ENCODE results near the gene LCE6A.

Gene LCE6A, protein sequence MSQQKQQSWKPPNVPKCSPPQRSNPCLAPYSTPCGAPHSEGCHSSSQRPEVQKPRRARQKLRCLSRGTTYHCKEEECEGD

GRCh38 chr1:152842556-152842955 lies at the start of gene LCE6A:
Gene LCE6A (plus strand): TSS chr1:152842856. CDS start chr1:152843521, 665 bp downstream.
- no peak for DNase-seq

- no peak for DNase-seq
Observed at GRCh38 chr1:152795686-152796085, 47.0 kb upstream of the LCE6A start.

DNA sequence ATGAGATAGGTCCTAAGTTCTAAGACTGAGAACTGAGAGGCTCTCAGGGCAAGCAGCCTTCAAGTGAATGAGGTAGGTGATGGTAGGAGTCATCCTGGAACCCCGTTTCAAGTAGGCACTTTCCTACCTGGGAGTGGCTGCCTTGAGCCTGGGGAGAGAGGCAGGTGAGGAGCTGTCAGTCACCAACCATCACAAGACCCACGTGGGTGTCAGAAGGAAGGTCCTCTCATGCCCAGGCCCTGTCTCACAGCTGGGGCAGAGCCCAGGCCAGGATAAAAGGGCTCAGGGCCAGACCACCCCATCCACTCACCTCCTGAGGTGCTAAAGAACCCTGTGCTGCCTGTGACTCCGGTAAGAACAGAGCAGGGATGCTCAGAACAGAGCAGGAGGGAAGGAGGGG lies 46.2 kb upstream of the LCE6A start, which contains the start of gene LCE1D:
LCE1D (plus strand) TSS at position 301 of the 400 bp plus-strand sequence. CDS start 1,074 bp downstream, outside the sequence.
- DNase-seq, result no peak

DNA sequence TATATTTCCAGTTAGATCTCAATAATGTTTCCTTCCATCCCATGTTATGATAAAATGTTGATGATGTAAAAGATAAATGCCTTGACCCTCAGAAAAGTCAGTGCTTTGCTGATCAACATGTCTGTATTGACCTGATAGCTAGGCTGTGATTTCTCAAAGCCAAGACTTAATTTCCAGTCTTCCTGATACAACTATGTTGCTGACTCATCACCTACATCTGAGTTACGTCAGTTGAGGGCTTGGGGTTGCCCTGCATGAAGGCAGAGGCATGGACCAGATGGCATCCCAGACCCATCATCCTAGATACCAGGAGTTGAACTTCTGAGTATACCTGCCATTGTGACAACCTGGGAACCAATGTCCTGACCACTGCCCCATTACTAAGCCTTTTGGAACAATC lies 41.3 kb upstream of the LCE6A start:
- DNase-seq, result no peak

- no peak for DNase-seq
Observed at GRCh38 chr1:152806576-152806975, 36.1 kb upstream of the LCE6A start, which contains the start of gene LCE1C. Gene LCE1C (minus strand): TSS chr1:152806651. CDS start chr1:152805478, 1,173 bp downstream.

- DNase-seq, result no peak
Observed at GRCh38 chr1:152811050-152811449, 31.6 kb upstream of the LCE6A start.

- DNase-seq, result no peak
Observed at GRCh38 chr1:152811671-152812070, 31.0 kb upstream of the LCE6A start, which contains the start of gene LCE1B. Gene LCE1B (plus strand): TSS chr1:152811971. CDS start chr1:152812447, 476 bp downstream.

DNA sequence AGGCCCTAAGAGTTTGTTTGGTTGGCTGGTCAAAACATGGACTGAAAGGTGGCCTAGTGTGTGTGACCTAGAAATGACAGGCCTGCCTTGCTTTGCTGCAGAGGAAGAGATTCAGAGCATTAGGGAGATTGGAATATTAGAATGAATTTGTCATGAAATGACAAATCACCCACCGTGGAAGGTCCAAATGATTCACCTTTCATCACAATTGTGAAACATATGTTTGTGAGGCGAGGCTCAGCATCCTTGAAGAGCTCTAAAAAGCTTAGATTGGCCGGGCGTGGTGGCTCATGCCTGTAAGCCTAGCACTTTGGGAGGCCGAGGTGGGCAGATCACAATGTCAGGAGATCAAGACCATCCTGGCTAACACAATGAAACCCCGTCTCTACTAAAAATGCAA lies 25.3 kb upstream of the LCE6A start:
- no peak for DNase-seq

DNA sequence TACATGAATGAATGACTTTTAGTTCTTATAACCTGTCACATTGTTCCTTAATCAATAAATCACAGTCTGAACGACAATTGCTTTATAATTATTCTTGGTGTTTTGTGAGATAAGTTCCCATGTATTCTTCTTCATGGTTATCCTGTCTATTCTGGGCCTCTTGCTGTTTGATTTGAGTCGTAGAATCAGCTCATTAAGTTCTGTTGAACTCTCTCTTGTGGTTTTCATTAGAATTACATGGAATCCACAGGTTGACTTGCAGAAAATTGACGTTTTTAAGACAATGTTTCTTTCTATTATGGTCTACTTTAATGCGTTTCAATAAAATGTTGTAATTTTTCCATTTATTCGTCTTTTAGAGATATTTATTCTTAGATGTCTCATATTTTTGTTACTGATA lies 19.4 kb upstream of the LCE6A start:
- no peak for DNase-seq

DNA sequence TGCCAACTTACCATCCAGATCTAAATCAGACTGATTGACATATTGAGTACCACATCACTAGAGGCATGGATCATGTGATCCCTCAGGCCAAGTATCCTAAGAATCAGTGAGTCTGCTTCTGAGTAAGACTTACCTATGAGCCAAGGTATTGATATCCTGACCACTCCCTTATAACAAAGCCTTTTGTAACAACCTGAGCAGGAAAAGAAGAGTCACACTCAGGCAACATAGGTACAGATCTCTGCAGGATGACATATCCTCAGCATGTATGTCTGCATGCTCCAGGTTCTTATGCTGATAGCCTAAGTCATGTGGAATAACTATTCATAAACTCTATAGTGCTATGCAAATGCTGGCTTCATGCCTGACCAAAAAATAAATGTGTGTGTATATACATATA lies 17.7 kb upstream of the LCE6A start:
- DNase-seq, result no peak

DNA sequence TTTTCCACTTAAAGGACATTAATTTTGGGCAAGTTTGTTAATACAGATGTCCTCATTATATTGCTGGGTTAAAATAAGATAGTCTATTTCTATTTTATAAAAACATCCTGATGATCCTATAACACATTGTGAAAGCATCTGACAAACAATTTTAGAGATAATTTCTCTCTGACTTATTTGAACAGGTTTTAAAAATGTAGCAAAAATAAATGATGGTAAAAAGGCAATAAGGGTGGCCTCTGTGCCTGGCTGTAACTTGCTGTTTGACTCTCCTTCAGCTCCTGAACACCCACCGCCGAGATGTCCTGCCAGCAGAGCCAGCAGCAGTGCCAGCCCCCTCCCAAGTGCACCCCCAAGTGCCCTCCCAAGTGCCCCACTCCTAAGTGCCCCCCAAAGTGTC lies 15.5 kb upstream of the LCE6A start, which contains the start of gene LCE1A:
LCE1A (plus strand) TSS at position 301 of the 400 bp plus-strand sequence; CDS start at position 301, 0 bp downstream.
- no peak for DNase-seq

DNA sequence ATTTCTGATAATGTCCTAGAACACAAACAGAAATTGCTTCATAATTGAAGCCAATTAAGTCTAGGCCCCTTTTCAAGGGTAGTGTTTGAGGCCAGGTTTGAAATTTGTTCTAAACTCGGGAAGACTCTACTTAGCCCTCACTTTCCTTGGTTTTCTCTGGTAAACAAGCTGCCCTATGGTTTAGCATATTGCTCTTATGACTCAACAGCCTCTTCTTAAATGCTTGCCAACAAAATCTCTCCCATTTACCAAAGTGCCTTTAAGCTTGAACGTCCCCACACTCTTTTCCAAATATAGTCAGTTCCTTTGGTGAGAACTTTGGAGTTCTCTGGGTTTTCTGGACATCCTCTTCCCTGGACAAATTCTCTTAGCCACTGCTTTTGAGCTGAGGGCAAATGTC lies 5.8 kb upstream of the LCE6A start:
- DNase-seq, result no peak

- no peak for DNase-seq
Observed at GRCh38 chr1:152855661-152856060, 13.0 kb downstream of the LCE6A start.

GRCh38 chr1:152858062-152858461 lies 15.4 kb downstream of the LCE6A start:
- no peak for DNase-seq

GRCh38 chr1:152859696-152860095 lies 17.0 kb downstream of the LCE6A start, which contains the start of gene LCE7A:
Gene LCE7A (plus strand): TSS chr1:152859996. CDS start chr1:152860698, 702 bp downstream.
- no peak for DNase-seq

DNA sequence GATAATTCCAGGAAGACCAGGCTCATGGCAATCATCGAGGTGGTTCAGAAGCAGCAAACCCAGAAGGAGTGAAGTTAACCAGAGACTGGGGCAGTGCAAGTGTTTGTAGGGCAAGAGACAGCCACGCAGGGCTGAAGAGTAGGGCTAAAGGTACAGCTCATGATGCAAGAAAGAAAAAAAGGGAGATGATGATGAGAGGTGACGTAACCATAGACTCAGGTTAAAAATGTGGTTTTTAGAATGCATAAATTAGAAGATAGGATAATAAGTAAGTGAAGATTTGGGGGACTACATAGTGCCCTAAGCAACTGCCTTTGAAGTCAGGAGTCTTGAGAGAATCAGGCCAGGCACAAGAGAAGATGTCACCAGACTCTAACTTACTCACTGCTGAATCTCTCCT lies 17.5 kb downstream of the LCE6A start:
- DNase-seq, result no peak

DNA sequence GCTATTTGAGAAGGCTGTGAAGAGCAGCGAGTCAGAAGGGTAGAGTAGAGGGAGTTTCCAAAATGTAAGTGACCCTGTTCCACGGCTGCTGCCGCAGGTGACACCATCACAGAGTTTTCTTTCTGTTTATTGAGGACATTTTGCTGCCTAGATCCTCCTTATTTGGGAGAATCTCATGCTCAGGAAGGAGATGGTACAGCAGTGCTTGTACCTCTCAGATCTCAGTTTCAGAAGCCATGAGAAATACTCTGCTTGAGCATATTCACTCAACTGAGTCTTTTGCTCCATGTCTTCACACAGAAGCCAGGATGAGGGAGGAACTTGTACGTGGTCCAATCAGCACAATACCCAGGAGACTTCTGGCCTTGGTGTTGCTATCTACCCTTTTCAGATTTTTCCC lies 18.7 kb downstream of the LCE6A start:
- DNase-seq, result no peak

- no peak for DNase-seq
Observed at GRCh38 chr1:152864443-152864842, 21.8 kb downstream of the LCE6A start.

DNA sequence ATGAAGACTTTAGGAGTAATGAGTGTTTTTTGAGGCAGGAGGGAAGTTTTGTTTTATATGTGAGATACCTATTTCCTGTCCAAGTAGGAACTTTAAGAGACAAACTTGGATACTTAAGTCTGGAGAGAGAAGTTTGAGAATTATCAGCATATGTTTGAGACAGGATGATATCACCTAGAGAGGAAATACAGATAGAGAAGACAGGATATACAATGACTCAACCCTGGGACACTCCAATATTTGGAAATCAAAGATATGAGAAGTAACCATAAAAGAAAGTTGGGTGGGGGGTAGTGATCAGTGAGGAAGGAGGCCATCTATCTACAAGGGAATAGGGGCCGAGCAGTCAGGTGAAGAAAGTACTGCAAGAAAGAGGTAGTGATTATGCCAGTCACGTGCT lies 23.7 kb downstream of the LCE6A start:
- no peak for DNase-seq

DNA sequence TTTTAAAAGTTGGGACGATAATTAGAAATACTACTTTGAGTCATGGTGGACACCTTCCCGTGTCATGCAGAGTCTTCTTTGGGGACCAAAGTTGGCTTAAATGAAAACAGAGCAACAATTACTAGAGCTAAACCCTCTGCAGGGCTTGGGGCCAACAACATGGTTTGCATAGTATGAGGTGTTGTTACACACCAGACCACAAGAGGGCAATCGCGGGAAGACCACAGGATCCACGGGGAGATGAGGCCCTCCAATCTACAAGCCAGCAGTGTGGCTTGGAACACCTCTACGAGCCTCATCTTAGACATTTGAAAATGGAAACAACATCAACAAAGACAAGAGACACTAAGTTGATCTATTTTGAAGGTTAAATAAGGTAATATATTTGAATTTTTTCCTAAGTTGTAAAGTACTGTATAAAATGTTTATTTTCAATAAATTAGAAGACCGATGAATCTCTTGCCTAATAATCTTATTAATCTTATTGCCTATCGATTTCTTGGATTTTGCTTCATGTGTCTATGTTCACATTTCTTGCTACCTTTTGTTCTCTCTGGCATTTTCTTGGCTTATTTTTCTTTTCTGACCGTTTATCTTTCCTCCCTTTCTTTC lies 27.3 kb downstream of the LCE6A start:
- DNase-seq, result peak; percentile 55

- no peak for DNase-seq
Observed at GRCh38 chr1:152870831-152871730, 28.4 kb downstream of the LCE6A start.

GRCh38 chr1:152871731-152872126 lies 29.1 kb downstream of the LCE6A start:
- DNase-seq, result no peak

GRCh38 chr1:152873495-152873894 lies 30.8 kb downstream of the LCE6A start:
- DNase-seq, result no peak

GRCh38 chr1:152876827-152877226 lies 34.2 kb downstream of the LCE6A start:
- no peak for DNase-seq
